ENCODE data around the gene PTTG1IP.

PTTG1IP gene

GRCh38 chr21:44907966-44908895, 34.7 kb upstream of the PTTG1IP start:
- DNase-seq (ENCODE audit: low read depth), result no peak
- TF ChIP-seq CTCF (IDR thresholded peaks at IDR 0.05; ENCODE audit: low read depth, low read length, missing control alignments), result no peak
- no peak overlapping the region for H3K4me3 ChIP-seq (ENCODE audit: low read depth, low read length)

- DNase-seq (ENCODE audit: low read depth), result no peak
- no peak overlapping the region for H3K4me3 ChIP-seq (ENCODE audit: low read depth, low read length)
- TF ChIP-seq CTCF (IDR thresholded peaks at IDR 0.05; ENCODE audit: low read depth, low read length, missing control alignments), result no peak
Measured at GRCh38 chr21:44907225-44907965, 33.9 kb upstream of the PTTG1IP start.

- TF ChIP-seq CTCF (IDR thresholded peaks at IDR 0.05; ENCODE audit: low read depth, low read length, missing control alignments), result no peak
- no peak for DNase-seq (ENCODE audit: low read depth)
- no peak overlapping the region for H3K4me3 ChIP-seq (ENCODE audit: low read depth, low read length)
Measured at GRCh38 chr21:44905728-44906090, 32.2 kb upstream of the PTTG1IP start.

GRCh38 chr21:44905016-44905727, 31.7 kb upstream of the PTTG1IP start:
- no peak for TF ChIP-seq CTCF (IDR thresholded peaks at IDR 0.05; ENCODE audit: low read depth, low read length, missing control alignments)
- no peak overlapping the region for H3K4me3 ChIP-seq (ENCODE audit: low read depth, low read length)
- no peak for DNase-seq (ENCODE audit: low read depth)

- TF ChIP-seq CTCF (IDR thresholded peaks at IDR 0.05; ENCODE audit: low read depth, low read length, missing control alignments), result no peak
- no peak for DNase-seq (ENCODE audit: low read depth)
- H3K4me3 ChIP-seq (ENCODE audit: low read depth, low read length), result no peak overlapping the region
Measured at GRCh38 chr21:44904141-44904923, 30.8 kb upstream of the PTTG1IP start.

- DNase-seq (ENCODE audit: low read depth), result no peak
- H3K4me3 ChIP-seq (ENCODE audit: low read depth, low read length), result no peak overlapping the region
- no peak for TF ChIP-seq CTCF (IDR thresholded peaks at IDR 0.05; ENCODE audit: low read depth, low read length, missing control alignments)
Measured at GRCh38 chr21:44903689-44904088, 30.2 kb upstream of the PTTG1IP start.

All from GM12864 (cell line).